HG03097 (cell line): ENCODE measurements around the gene SHISA7.

Experiments
- ATAC-seq: cut with Tn5 transposase; IDR thresholded peaks from one replicate; pipeline ENCODE4 v1.9.1; 2021; ENCODE audit not compliant: unreplicated experiment, low FRiP score

SHISA7 gene

GRCh38 chr19:55443045-55443823, at the start of gene SHISA7:
SHISA7 (minus strand) TSS chr19:55443300; CDS start chr19:55442863, 437 bp downstream.
- no peak for ATAC-seq

DNA sequence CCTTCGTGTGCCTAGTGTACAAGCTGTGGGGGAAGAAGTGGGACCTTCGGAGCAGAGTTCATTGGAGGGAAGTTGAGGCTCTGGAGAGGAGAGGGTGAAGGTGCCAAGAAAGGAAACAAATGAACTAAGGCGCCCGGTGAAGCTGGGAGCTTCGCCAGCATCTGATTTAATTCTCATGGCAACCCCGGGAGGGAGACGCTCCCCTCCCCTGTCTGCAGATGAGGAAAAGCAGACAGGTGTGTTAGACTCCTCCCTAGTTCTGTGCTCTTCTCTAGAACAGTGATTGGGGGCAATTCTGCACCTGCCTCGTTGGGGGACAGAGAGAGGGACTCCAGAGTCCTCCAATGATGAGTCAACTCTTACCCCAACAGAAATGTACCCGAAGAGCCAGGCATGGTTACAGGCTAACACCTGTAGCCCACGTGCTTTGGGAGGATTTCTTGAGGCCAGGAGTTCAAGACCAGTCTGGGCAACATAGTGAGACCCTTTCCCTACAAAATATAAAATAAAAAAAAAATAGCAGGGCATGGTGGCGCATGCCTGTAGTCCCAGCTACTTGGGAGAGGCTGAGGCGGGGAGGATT, 49.4 kb upstream of the SHISA7 start:
- no peak for ATAC-seq

DNA sequence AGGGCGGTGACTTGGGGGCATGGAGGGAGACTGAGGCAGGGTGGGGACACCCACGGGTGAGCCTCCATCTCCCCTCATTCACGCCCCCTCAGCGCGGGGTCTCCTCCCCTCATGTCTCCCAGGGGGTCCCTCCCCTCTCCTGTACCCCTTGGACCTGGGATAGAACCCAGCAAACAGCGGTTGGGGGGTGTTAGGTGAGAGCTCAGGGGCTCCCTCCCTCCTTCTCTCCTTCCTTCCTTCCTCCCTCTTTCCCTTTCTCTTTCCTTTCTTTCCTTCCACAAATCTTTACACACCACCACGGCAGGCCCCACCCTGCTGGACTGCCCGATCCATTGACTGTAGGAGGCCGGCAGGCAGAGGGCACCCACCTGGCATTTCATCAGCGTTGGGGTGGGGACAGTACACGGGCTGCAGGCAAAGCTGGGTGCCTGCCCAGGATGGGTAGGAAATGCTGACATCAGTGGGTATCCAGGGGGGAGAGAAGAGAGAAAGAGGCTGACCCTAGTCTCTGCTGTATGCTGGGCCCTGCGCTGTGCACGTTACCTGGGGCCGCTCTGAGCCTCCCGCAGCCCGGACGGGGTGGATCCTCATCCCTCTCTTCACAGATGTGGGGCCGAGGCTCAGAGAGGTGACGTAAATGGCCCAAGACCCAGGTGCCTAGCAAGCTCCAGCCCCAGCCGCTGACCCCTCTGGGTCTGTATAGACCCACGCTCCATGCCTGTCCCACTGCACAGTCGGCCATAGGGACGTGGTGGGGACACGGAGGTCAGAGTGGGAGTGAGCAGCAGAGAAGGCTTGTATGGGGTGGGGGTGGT, 48.7 kb upstream of the SHISA7 start:
- ATAC-seq = no peak

DNA sequence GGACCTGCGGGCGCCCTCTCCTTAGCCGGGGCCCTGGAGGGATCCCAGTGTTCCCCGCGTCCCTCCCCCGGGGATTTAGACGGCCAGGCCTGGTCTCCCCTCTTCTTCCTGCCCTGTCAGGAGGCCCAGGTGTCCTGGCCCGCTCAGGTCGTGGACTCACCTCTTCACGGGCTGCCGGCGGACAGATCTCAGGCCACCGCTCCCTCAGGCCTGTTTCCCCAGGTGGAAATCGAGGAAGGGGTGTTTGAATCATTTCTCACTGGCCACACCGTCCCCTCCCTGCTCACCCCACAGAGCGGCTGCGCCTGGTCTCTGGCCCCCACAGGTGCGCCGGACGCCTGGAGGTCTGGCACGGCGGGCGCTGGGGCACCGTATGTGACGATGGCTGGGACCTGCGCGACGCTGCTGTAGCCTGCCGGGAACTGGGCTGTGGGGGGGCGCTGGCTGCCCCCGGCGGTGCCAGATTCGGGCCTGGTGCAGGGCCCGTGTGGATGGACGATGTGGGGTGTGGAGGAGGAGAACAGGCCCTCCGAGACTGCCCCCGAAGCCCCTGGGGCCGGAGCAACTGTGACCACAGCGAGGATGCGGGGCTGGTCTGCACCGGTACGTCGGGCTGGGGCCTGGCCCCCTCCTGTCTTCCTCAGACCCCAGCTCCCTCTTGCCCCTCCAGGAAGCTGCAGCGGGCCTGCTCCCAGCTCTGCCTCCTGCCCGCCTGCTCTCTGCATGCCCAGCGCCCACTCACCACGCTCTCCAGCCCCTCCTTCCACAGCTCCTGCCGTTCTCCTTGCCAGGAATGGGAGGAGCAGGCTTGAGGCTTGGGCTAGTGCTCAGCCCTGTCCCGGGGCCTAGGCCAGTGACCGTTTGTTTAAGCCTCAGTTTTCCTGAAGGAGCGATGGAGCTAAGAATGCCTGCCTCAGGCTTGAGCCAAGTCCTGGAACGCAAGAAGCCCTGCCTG, 47.7 kb upstream of the SHISA7 start:
- ATAC-seq = no peak

DNA sequence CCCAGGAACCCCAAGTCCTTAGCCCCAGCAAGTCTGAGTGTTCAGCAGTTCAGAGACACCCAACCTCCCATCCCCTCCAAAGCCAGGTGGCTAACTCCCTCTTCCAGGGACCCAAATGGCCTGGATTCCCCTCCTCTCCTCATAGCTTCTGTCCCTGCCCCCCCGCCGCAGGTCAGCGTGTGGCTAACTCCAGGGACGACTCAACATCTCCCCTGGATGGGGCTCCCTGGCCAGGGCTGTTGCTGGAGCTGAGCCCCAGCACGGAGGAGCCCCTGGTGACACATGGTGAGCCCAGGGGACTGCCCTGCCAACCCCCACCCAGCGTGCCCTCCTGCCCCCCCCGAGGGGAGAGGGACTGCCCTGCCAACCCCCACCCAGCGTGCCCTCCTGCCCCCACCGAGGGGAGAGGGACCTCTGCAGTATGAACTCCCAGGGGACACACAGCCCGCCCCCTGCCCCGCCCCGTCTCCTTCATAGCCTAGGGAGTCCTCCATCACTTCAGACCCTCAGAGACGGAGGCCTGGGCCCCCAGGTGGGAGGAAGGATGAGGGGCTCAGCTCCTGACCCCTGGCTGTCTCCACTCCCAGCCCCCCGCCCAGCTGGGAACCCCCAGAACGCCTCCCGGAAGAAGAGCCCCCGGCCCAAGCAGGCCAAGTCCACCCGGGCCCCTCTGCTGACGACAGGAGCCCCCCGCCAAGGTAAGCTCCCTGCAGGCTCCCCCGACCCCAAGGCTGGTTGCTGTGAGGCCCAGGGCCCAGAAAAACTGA, 46.8 kb upstream of the SHISA7 start:
- ATAC-seq = no peak

DNA sequence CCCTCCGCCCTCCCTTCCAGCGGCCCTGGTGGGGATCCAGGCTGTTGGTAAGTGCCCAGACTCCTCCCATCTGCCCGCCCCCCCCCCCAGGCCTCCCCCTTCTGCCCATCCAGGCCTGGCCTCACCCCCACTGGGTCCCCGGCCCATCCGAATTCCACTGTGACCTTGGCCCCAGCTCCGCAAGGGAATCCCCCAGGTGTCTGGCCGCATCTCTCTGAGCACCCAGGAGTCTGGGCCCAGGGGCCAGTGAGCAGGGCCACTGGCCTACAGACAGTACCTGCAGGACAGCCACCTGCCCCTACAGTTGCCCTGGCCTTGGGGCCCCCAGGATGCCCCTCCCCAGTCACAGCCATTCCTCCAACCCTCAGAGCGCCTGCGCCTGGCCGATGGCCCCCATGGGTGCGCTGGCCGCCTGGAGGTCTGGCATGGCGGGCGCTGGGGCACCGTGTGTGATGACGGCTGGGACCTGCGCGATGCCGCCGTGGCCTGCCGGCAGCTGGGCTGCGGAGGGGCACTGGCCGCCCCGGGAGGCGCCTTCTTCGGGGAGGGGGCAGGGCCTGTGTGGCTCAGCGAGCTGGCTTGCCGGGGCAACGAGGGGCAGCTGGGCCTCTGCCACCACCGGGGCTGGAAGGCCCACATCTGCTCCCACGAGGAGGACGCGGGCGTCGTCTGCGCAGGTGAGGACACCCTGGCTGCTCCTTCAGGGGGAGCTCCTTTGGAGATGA, 46.0 kb upstream of the SHISA7 start:
- no peak for ATAC-seq

- ATAC-seq = no peak
These were observed 45.0 kb upstream of the SHISA7 start, which contains the start of gene SSC5D for GRCh38 chr19:55487924-55488687. SSC5D (plus strand) TSS chr19:55488436; CDS start chr19:55488590, 154 bp downstream.

GRCh38 chr19:55486971-55487923, 44.1 kb upstream of the SHISA7 start:
- ATAC-seq = no peak

DNA sequence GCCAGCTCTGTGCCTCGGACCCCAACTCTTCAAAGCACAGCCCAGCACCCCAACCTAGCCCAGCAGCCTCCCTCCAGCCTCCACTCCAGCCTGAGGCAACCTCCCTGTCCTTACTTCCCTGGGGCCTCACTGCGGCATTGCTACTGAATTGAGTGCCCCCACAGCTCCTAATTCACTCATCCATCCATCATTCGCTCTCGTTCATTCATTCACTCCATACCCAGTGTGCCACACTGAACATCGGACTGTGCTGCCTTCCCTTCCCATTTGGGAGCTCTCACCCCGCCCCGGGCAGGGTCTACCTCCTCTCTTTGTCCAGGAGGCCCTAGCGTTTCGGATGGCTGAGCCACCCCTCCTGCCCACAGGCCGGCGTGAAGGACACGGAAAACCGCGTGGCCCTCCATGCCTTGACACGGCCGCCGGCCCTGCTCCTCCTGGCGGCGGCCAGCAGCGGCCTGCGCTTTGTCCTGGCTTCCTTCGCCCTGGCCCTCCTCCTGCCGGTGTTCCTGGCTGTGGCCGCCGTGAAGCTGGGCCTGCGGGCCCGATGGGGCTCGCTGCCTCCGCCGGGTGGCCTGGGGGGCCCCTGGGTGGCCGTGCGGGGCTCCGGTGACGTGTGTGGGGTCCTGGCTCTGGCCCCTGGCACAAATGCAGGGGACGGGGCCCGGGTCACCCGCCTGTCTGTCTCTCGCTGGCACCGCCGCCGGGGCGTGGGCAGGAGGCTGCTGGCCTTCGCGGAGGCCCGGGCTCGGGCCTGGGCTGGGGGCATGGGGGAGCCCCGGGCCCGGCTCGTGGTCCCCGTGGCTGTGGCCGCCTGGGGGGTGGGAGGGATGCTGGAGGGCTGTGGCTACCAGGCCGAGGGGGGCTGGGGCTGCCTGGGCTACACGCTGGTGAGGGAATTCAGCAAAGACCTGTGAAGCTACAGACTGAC, 43.2 kb upstream of the SHISA7 start:
- ATAC-seq = no peak

DNA sequence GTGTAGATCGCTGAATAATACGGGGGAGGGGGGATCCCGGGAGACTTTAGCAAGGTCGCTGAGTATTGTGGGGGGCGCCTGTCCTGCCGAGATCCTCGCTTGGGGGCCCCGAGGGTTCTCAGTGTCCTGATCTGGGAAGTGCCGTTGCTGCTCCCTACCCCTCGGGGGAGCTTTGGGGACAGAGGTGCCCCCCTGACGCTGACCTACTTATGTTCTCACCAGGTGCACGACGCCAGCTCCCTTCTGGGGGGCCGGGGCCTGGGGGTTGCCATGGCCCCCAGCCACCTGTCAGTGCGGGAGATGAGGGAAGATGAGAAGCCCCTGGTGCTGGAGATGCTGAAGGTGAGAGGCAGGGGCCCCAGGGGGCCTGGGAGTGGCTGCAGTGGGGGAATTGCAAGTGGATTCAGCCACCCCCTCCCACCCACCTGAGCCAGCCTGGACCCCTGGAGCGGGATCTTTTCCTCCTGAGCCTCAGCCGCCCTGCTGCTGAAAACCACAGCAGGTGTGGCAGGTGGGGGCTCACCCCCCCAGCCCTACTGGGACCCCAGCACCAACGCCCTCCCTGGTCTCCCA, 42.4 kb upstream of the SHISA7 start:
- no peak for ATAC-seq

DNA sequence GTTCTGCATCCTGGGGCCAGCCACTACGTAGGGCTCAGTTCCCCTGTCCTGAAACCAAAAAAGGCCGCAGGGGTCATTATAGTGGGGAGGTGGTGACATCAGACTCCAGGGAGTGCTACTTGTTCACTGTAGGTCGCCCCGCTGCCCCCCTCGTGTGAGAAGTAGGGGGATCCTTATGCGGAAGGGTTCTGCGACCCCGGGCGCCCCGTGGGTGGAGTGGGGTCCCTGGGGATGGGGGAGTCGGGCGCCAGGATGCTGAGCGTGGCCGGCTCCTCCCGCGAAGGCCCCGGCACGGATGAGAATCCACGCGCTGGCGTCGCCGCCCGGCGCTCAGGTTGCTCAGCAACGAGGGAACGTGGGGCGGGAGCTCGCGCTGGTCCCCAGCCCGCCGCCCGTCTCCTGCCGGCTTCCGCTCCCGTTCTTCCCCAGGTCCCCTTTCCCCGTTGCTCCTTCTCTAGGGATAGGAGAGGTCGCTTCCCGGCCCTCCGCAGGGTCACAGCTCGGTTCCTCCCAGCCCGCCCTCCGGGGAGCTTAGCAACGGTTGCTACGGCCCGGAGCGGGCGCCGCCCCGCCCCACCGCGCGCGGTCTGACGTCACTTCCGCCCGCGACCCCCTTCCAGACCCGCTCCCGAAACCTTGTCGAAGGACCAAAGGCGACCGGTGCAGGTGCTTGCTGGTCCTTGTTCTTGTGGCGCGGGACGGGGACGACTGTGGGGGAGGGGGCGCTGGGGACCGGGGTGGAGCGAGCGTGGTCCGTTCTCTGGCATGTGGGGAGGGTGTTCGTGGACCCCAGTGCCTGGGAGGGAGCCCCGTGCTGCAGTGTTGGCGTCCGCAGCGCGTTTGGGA, 41.7 kb upstream of the SHISA7 start, which contains the start of gene NAT14:
TSS of gene NAT14 (plus strand) at position 596 of the 846 bp plus-strand sequence. CDS start 521 bp downstream, outside the sequence.
- no peak for ATAC-seq

GRCh38 chr19:55483706-55484592, 40.8 kb upstream of the SHISA7 start:
- ATAC-seq = no peak

DNA sequence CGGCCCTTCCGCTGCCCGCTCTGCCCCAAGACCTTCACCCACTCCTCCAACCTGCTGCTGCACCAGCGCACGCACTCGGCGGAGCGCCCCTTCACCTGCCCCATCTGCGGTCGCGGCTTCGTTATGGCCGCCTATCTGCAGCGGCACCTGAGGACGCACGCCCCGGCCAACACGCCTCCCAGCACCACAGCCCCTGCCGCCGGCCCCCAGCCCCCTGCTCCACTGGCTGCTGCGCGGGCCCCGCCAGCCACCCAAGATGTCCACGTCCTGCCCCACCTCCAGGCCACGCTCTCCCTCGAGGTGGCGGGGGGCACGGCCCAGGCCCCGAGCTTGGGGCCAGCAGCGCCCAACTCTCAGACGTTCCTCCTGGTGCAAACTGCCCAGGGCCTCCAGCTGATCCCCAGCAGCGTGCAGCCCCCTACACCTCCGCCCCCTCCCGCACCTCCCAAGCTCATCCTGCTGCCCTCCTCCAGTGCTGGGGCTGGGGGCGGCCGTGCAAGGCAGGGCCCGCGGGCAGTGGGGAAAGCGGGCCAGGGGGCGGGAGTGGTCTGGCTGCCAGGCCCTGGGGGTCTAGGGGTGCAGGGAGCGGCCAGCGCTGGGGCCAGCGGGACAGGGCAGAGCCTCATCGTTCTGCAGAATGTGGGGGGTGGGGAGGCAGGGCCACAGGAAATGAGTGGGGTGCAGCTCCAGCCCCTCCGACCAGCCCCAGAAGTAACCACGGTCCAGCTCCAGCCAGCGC, 40.0 kb upstream of the SHISA7 start:
- no peak for ATAC-seq
